ENCODE results near the gene KY. TPM values are rescaled to one million over a fixed set of nuclear protein-coding genes. Genes with fewer than 3 reads are reported as not detected.
A peak's percentile ranks its signal among the peaks of the same experiment; 100 is the strongest.

KY gene
- total RNA-seq, 1 donor from 2014 or later, result not detected

DNA sequence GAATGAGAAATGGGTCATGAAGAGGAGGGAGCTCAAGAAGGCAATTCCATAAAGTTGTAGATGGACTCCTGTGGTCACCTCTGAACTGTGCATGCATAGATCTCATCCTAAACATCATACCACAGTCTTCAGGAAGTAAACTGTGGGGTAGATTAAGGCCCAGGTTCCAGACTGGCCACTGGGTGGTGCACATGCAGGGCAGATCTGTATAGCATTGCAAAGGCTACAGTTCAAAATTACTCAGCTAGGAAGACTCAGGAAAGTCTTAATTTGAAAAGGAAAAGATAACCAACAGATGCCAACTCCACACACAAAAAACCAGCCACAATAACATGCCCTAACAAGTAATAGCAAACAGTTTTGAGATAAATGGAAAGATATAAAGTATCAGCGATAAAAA, 20.3 kb downstream of the KY start:
- H3K36me3 Mint-ChIP-seq (ENCODE audit: unreplicated experiment), result peaks cover 1% of the 10 kb centered on the region

DNA sequence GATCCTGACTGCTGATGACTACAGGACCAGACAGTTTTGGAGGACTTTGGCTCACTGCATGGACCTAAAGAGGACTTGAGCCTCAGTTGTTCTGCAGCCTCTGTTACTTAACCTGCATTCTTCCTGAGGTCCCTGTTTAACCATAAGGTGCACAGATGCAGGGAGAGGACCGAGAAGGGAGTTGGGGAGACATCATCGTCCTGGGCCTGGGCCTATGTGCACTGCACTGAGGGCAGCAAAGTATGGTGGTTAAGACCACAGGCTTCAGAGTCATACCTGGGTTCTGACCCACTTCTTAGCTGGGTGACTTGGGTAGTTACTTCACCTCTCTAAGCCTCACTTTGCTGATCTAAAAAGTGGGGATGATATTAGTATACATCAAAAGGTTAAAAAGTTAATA, 21.9 kb downstream of the KY start:
- peaks cover 1% of the 10 kb centered on the region for H3K36me3 Mint-ChIP-seq (ENCODE audit: unreplicated experiment)
- H3K27ac Mint-ChIP-seq (ENCODE audit: unreplicated experiment), result no peak overlapping the region
- peaks cover 30% of the 10 kb centered on the region for H3K9me3 Mint-ChIP-seq (ENCODE audit: unreplicated experiment)
- DNase-seq (ENCODE audit: extremely low spot score, unreplicated experiment), result peak; percentile 67
- H3K4me1 Mint-ChIP-seq (ENCODE audit: unreplicated experiment), result no peaks in the 10 kb centered on the region
- TF ChIP-seq, protein P1, sequence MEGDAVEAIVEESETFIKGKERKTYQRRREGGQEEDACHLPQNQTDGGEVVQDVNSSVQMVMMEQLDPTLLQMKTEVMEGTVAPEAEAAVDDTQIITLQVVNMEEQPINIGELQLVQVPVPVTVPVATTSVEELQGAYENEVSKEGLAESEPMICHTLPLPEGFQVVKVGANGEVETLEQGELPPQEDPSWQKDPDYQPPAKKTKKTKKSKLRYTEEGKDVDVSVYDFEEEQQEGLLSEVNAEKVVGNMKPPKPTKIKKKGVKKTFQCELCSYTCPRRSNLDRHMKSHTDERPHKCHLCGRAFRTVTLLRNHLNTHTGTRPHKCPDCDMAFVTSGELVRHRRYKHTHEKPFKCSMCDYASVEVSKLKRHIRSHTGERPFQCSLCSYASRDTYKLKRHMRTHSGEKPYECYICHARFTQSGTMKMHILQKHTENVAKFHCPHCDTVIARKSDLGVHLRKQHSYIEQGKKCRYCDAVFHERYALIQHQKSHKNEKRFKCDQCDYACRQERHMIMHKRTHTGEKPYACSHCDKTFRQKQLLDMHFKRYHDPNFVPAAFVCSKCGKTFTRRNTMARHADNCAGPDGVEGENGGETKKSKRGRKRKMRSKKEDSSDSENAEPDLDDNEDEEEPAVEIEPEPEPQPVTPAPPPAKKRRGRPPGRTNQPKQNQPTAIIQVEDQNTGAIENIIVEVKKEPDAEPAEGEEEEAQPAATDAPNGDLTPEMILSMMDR (IDR thresholded peaks at IDR 0.05), result no peak
- no peak overlapping the region for H3K4me3 Mint-ChIP-seq (ENCODE audit: unreplicated experiment)
- peaks cover 25% of the 10 kb centered on the region for H3K27me3 Mint-ChIP-seq (ENCODE audit: unreplicated experiment)

More for the DNA sequence above, 20.3 kb downstream of the KY start:
- Mint-ChIP-seq H3K4me3 (ENCODE audit: unreplicated experiment) (no peak overlapping the region), H3K4me1 (ENCODE audit: unreplicated experiment) (no peaks in the 10 kb centered on the region), H3K27me3 (ENCODE audit: unreplicated experiment) (peaks cover 33% of the 10 kb centered on the region), H3K9me3 (ENCODE audit: unreplicated experiment) (peaks cover 31% of the 10 kb centered on the region), H3K27ac (ENCODE audit: unreplicated experiment) (no peak overlapping the region)
- TF ChIP-seq, protein P1 (IDR thresholded peaks at IDR 0.05), result no peak
- DNase-seq (ENCODE audit: extremely low spot score, unreplicated experiment), result no peak

DNA sequence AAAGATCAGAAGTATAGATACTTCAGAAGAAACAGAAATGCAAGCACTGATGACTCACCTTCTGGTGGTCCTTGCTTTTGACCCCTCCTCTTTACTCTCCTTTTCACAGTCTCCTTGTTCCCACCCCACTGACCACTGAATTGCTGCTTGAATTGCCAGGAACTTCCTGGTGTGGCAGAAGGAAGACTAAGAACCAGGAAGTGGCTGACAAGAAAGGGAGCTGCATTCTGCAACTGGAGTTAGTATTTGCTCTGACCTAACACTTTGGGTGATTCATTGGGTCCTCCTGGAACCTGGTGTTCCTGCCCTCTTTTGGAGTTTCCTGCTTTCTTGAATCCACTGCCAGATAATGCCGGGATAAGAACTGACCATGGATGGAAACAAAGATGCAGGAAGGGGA, 23.0 kb downstream of the KY start:
- H3K4me1 Mint-ChIP-seq (ENCODE audit: unreplicated experiment), result no peaks in the 10 kb centered on the region
- TF ChIP-seq, protein P1 (IDR thresholded peaks at IDR 0.05), result no peak
- peaks cover 15% of the 10 kb centered on the region for H3K27me3 Mint-ChIP-seq (ENCODE audit: unreplicated experiment)
- peaks cover 1% of the 10 kb centered on the region for H3K36me3 Mint-ChIP-seq (ENCODE audit: unreplicated experiment)
- H3K9me3 Mint-ChIP-seq (ENCODE audit: unreplicated experiment), result peaks cover 28% of the 10 kb centered on the region
- H3K27ac Mint-ChIP-seq (ENCODE audit: unreplicated experiment), result no peak overlapping the region
- no peak for DNase-seq (ENCODE audit: extremely low spot score, unreplicated experiment)
- H3K4me3 Mint-ChIP-seq (ENCODE audit: unreplicated experiment), result no peak overlapping the region

GRCh38 chr3:134625885-134626741, 24.7 kb downstream of the KY start:
- H3K4me1 Mint-ChIP-seq (ENCODE audit: unreplicated experiment), result no peaks in the 10 kb centered on the region
- peaks cover 14% of the 10 kb centered on the region for H3K9me3 Mint-ChIP-seq (ENCODE audit: unreplicated experiment)
- no peak overlapping the region for H3K4me3 Mint-ChIP-seq (ENCODE audit: unreplicated experiment)
- TF ChIP-seq, protein P1 (IDR thresholded peaks at IDR 0.05), result no peak
- no peak overlapping the region for H3K27ac Mint-ChIP-seq (ENCODE audit: unreplicated experiment)
- H3K36me3 Mint-ChIP-seq (ENCODE audit: unreplicated experiment), result peaks cover 1% of the 10 kb centered on the region
- DNase-seq (ENCODE audit: extremely low spot score, unreplicated experiment), result peak; percentile 72
- peaks cover 8% of the 10 kb centered on the region for H3K27me3 Mint-ChIP-seq (ENCODE audit: unreplicated experiment)

GRCh38 chr3:134625462-134625861, 25.4 kb downstream of the KY start:
- DNase-seq (ENCODE audit: extremely low spot score, unreplicated experiment), result peak; percentile 72

More at GRCh38 chr3:134625462-134625861, 25.4 kb downstream of the KY start:
- Mint-ChIP-seq H3K4me3 (ENCODE audit: unreplicated experiment) (no peak overlapping the region), H3K9me3 (ENCODE audit: unreplicated experiment) (peaks cover 7% of the 10 kb centered on the region), H3K27ac (ENCODE audit: unreplicated experiment) (no peak overlapping the region), H3K4me1 (ENCODE audit: unreplicated experiment) (no peaks in the 10 kb centered on the region), H3K36me3 (ENCODE audit: unreplicated experiment) (no peaks in the 10 kb centered on the region), H3K27me3 (ENCODE audit: unreplicated experiment) (peaks cover 5% of the 10 kb centered on the region)
- TF ChIP-seq, protein P1 (IDR thresholded peaks at IDR 0.05), result no peak

All from osteocyte (in vitro differentiated cells).